ENCODE results near the gene KCNH4.

Gene KCNH4

DNA sequence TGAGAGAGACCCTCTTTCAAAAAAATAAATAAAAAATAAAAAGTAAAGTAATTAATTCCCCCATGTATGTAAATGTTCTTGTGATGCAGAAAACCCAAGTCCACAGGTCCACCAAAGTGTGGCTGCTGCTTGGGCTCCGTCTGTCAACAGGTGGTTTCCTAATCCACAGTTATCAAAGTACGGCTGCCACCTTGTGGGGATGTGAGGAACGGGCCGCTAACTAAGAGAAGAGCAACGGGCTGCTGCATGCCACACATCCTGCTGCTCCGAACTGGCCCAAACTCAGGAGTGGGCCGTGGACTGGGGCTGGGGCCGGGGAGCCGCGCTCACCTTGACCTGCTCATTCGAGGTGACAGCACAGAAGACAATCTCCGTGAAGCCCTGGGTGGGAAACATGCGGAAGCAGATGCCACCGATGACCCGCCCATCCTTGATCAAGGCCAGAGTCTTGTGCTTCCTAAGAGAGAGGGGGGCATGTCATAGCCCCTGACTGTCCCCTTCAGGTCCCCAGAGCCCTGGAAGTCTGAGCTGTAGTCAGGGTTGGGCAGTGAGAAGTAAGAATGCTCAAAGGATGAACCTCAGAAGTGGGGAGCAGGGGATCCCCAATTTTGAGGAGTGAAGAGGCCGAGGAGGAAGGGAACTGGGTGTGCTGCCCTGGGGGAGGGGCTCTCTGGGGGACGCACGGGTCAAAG is 64.1 kb downstream of the KCNH4 start:
- peak; percentile 71 for DNase-seq

DNA sequence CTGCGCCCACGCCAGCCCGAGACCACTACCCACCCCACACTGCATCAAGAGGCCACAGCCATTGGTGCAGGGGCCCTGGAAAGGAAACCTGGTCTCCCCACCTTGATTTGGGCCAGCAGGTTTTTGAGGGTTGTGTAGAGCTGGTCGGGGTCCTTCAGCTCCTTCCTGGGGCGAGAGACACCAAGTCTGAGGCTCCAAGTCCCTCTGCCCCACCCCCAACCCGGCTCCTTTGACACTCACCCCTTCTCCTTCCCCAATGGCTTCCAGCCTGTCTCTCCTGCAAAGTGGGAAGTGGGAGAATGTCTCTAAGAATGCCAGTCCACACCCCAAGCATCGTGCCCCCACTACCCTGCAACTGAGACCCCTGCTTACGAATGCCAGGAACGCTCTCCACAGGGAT is 66.8 kb downstream of the KCNH4 start:
- no peak for DNase-seq

DNA sequence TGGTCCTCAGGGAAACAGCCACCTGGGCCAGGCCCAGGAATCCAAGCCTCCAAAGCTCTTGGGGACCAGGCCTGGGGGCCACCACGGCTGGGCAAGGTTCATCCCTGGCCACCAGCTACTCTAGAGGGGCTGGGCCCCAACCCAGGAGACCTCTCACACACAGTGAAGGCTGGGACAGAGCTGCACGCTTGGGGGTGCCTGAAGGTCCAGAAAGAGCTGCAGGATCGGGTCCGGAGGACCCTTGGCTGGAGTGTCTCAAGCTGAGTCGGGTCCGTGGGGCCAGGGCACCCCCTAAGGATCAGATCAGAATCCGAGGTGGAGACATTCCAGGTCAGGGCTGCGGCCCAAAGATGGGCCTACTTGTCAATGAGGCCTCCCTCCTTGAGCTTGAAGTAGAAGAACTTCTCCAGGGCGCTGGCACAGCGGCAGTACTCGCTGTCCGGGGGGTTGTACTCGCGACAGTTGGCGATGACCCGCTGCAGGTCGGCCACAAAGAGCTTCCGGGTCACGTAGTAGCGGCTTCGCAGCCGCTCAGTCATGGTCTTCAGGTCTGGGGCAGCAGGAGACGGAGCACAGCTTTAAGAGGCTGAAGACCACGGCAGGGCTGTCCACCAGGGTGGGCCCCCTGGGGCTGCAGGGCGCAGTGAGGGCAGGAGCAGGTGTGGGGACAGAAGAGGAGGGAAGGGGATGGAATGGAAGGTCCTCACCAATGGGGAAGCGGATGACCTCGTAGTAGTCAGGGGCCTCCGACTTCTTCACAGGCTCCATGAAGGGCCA is 67.5 kb downstream of the KCNH4 start:
- DNase-seq, result no peak

DNA sequence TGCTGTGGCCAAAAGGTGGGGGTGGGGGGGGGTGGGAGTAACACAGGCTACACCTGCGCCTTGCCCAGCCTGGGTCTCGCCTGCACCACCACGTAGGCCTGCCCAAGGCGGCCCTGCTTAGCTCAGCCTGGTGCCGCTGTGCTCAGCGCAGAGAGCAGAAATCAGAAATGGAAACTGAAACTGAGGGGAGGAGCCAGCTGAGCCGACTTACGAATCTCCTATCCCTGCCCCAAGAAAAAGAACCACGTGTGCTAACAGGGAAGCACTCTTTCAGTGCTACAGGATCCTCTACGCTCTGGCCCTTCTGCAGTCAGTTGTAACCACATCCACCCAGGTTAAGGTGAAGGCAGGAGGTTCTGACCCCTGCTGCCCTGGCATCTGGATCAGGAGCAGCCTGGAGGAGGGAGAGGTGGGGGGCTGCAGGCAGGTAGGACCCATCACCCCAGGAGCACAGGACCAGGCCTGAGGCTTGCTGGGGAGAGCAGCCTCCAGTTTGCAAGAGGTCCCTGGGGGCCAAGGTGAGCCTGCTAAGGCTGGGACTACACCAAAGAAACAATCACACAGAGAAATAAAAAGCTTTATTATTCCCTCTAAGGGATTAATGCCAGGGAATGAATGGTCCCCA is 68.3 kb downstream of the KCNH4 start, which contains the start of gene DHX58:
Gene DHX58, minus strand, starts transcription at position 163 of the 625 bp plus-strand sequence. CDS start 822 bp downstream, outside the sequence.
- DNase-seq, result peak; percentile 77

DNA sequence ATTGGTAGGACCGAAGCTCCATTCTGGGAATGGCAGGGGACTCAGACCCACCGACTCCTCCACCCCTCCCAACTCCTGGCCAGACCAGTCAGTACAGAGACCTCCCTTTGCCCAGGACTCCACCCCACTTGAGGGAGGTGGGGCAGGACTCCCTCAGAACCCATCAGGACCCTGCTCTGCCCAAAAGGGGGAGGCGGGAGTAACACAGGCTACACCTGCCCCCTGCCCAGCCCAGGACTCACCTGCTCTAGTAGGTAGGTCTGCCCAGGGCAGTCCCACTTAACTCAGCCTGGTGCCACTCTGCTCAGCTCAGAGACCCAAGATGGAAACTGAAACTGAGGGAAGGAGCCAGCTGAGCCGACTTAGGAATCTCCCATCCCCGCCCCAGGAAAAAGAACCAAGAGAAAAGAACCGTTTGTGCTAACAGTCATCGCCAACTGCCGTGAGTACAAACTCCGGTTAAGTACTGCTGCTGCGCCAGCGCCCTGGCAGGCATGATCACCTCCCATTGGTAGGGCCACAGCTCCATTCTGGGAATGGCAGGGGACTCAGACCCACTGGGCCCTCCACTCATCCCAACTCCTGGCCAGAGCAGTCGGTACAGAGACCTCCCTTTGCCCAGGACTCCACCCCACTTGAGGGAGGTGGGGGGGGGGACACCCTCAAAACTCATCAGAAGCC is 68.9 kb downstream of the KCNH4 start:
- peak; percentile 20 for DNase-seq

DNA sequence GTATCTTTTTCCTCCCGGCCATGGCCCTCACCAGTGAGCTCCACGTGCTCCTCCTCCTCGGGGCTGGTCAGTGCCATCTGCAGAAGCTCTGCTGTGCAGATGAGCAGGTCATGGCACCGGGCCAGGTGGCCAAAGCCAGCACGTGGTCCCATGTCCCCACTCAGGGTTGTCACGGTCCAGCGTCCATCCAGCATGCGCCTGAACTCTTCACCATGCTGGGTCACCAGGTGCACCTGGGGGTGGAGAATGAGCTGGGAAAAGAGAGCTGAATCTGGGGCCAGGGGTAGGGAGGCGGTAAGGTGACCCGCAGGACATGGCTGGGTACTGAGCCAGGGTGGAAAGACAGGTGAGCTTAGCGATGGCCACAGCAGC is 69.7 kb downstream of the KCNH4 start:
- no peak for DNase-seq

DNA sequence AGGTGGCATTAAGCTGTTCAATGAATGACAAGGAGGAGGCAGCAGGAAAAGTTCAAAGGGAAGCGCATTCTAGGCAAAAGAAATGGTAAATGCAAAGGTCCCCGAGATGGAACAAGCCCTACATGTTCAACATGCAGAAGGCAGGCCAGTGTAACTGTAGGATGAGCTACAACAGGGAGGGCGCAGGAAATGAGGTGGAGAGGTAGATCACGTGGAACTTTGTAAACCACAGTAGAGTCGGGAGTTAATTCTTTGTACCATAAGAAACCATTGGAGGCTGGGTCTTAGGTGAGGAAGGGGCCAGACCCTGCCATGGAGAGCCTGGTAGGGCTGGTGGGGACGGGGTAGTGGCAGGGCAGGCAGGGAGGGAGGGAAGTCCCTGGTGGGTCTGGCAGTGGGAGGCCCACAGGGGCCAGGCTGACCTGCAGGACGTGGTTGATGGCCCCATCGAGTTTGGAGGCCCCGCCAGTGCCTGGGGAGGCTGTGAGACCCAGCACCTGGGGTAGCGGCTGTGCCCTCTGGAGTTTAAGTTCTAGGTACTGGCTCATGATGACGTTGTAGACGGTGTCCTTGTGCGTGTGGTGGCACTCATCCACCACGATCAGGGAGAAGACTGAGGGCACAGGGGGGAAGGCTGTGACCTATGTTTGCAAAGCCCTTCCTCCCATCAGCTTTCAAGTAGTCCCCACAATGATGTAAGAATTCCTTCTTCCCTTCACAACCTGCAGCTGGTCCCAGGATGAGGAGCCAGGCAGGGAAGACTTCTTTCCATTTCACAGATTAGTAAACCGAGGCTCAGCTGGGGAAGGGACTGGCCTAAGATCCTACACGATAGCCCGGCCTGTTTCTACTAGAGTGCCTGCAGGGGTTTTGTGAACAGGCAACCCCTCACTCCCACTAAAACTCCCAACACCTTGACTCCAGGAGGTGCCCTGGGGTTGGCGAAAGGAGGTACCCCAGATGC is 70.4 kb downstream of the KCNH4 start:
- no peak for DNase-seq

DNA sequence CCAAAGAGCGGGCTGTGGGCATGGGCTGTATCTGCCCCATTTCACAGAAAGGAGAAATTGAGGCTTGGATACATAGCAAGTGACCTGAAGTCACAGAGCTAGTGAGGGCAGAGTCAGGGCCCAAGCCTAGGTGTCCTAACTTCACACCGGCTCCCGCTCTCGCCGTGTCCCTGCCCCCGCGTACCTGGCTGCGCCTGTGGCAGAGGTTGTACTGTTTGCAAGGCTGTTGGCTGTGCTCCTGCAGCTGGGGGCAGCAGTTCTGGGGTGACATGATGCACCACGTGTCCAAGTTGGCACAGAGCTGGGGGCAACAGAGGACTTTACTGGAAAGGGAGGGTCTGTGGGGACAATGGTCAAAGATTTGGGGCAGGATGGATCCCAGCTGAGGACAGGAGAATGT is 71.9 kb downstream of the KCNH4 start:
- DNase-seq, result no peak

DNA sequence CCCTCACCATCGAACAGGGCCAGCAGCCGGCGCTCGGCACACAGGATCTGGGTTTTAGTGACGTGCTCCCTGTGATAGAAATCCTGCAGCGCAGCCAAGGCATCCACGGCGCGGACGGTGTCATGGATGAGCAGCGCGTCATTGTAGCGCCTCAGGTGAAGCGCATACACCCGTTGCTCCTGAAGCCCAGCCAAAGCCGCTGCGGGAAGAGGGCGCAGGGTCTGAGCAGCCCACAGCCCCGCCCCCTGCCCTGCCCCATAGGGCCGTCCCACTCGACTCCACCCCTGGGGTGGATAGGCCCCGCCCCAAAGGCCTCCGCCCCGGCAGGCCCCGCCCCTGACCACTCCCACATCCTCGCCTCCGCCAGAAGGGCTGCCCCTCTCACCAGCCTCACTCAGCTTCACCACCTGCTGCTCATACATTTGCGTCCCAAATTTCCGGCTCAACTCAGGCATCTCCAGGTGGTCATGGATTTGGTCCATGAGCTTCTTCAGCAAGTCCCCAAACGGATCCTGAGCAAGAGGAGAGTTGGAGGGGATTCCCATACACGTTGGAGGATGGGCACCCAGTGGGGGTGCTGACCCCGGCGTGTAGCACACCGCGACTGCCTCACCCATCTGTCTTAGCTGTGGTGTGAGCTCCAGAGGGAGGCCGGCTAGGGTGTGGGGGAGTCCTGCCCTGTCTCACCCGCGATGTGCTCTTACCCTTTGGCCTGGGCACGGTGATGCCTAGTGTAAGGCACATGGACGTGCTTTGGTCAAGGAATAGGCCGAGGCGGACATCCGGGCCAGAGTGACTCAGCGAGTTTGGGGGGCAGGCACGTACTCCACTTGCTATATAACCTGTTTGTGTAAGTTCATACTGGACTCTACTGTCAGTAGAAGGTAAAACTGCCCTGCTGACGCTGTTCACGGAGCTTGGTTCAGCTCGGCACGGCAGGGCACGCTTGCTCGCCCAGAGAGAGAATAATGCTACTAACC is 73.1 kb downstream of the KCNH4 start:
- peak; percentile 58 for DNase-seq

DNA sequence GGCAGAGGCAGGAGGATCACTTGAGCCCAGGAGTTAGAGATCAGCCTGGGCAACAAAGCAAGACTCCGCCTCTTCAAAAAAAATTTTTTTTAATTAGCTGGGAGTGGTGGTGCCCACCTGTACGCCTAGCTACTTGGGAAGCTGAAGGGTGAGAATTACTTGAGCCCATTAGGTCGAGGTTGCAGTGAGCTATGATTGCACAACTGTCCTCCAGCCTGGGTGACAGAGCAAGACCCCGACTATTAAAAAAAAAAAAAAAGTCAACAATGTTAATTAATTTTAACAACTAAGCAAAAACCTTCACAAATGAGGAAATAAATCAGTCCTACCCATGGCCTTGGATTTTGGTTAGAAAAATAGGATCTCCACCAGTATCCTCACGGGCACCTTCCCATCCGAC is 73.8 kb downstream of the KCNH4 start:
- DNase-seq, result no peak

All from fibroblast of skin of right quadriceps (primary cell).